Hepatocyte (in vitro differentiated cells): ENCODE measurements around the gene RNF149. TPM values are rescaled to one million over a fixed set of nuclear protein-coding genes. Genes with fewer than 3 reads are reported as not detected.

Source experiments
- DNase-seq: peaks from one replicate; pipeline ENCODE4 v3.0.0-alpha.2; 2016; ENCODE audit warnings: low spot score
- H2AFZ ChIP-seq: fragments of 200-600 bp; sonication (generic); 2 replicates; pipeline ENCODE4 v1.6.0; 2016; ENCODE audit warnings: antibody characterized with exemption, mild to moderate bottlenecking
- H3K27ac ChIP-seq: fragments of 200-600 bp; sonication (generic); 2 replicates; pipeline ENCODE4 v1.5.1; 2016; ENCODE audit warnings: mild to moderate bottlenecking
- H3K27me3 ChIP-seq: fragments of 200-600 bp; sonication (generic); 2 replicates; pipeline ENCODE4 v1.6.1; 2016
- H3K36me3 ChIP-seq: fragments of 200-600 bp; sonication (generic); replicated peaks from 2 replicates; pipeline ENCODE4 v1.5.1; 2016; ENCODE audit warnings: low read depth; ENCODE audit not compliant: insufficient read depth
- H3K4me1 ChIP-seq: fragments of 200-600 bp; sonication (generic); 2 replicates; pipeline ENCODE4 v1.5.1; 2016; ENCODE audit warnings: mild to moderate bottlenecking, moderate library complexity; ENCODE audit not compliant: insufficient read depth
- H3K4me2 ChIP-seq: fragments of 200-600 bp; sonication (generic); 2 replicates; pipeline ENCODE4 v1.6.0; 2016
- H3K4me3 ChIP-seq: fragments of 200-600 bp; sonication (generic); 2 replicates; pipeline ENCODE4 v1.5.1; 2016; ENCODE audit warnings: mild to moderate bottlenecking
- H3K79me2 ChIP-seq: fragments of 200-600 bp; sonication (generic); 2 replicates; pipeline ENCODE4 v1.6.0; 2017; ENCODE audit warnings: mild to moderate bottlenecking
- H3K9me2 ChIP-seq: fragments of 200-600 bp; sonication (generic); replicated peaks from 2 replicates; pipeline ENCODE4 v1.6.0; 2017; ENCODE audit warnings: mild to moderate bottlenecking; ENCODE audit not compliant: insufficient read depth
- H3K9me3 ChIP-seq: fragments of 200-600 bp; sonication (generic); 2 replicates; pipeline ENCODE4 v1.5.1; 2016; ENCODE audit warnings: low read depth, mild to moderate bottlenecking
- H4K20me1 ChIP-seq: fragments of 200-600 bp; sonication (generic); 2 replicates; pipeline ENCODE4 v1.6.0; 2016; ENCODE audit warnings: mild to moderate bottlenecking; ENCODE audit not compliant: insufficient read depth, poor library complexity, severe bottlenecking
- EZH2 ChIP-seq: fragments of 200-600 bp; sonication (generic); IDR thresholded peaks from 2 replicates; pipeline ENCODE4 v1.6.1; 2016; ENCODE audit warnings: antibody characterized with exemption, mild to moderate bottlenecking, borderline replicate concordance
- EZH2phosphoT487 ChIP-seq: fragments of 200-600 bp; sonication (generic); IDR thresholded peaks from one replicate; pipeline ENCODE4 v1.6.1; 2018; ENCODE audit warnings: antibody characterized with exemption, mild to moderate bottlenecking, low read depth, moderate library complexity; ENCODE audit not compliant: unreplicated experiment, severe bottlenecking
- WGBS: methylation state at CpG from one replicate; pipeline ENCODE4 v1.1.6; 2016; ENCODE audit warnings: low lambda C conversion rate; ENCODE audit errors: missing lambda C conversion rate; 5-methylcytosine and 5-hydroxymethylcytosine counted together
- polyA plus RNA-seq: library from polyadenylated mRNA; unstranded; fragments of >200 nt; fragmentation: Nextera tagmentation; extraction: Ambion mirVana; gene quantifications from 2 replicates; pipeline ENCODE4 v1.2.1, GENCODE V29; 2016
- total RNA-seq: library from RNA; depleted of rRNA; stranded (reverse); fragments of >200 nt; gene quantifications from 2 replicates; pipeline ENCODE4 v1.2.3, GENCODE V29; 2014
- TF ChIP-seq, protein P1 (sequence below): fragments of 200-600 bp; sonication (generic); IDR thresholded peaks from 2 replicates; pipeline ENCODE4 v1.5.1; 2016; ENCODE audit warnings: antibody characterized with exemption, mild to moderate bottlenecking; ENCODE audit not compliant: poor library complexity

The RNF149 gene
- total and polyA plus RNA-seq, 2 experiments from 2014 or later, result 60.7 to 64.6 TPM

DNA sequence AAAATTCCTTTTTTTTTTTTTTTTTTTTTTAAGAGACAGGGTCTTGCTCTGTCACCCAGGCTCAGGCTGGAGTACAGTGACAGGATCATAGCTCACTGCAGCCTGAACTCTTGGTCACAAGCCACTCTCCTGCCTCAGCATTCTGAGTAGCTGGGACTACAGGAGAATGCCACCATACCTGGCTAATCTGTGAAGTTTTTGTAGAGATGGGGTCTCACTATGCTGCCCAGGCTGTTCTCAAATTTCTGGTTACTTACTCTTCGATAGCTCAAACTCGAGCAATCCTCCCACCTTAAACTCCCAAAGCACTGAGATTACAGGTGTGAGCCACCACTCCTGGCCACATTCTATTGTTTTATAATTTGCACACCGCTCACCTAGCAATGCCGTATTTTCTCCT lies 27.0 kb downstream of the RNF149 start:
- Histone ChIP-seq H3K27me3 (no peaks in the 10 kb centered on the region), H3K4me3 (no peak overlapping the region), H3K9me2 (no peaks in the 10 kb centered on the region), H2AFZ (no peak overlapping the region), H3K9me3 (no peaks in the 10 kb centered on the region), H3K36me3 (no peaks in the 10 kb centered on the region), H3K4me2 (no peak overlapping the region), H4K20me1 (no peaks in the 10 kb centered on the region), H3K4me1 (no peaks in the 10 kb centered on the region), H3K79me2 (peaks cover 17% of the 10 kb centered on the region), H3K27ac (no peak overlapping the region)
- TF ChIP-seq, protein P1, sequence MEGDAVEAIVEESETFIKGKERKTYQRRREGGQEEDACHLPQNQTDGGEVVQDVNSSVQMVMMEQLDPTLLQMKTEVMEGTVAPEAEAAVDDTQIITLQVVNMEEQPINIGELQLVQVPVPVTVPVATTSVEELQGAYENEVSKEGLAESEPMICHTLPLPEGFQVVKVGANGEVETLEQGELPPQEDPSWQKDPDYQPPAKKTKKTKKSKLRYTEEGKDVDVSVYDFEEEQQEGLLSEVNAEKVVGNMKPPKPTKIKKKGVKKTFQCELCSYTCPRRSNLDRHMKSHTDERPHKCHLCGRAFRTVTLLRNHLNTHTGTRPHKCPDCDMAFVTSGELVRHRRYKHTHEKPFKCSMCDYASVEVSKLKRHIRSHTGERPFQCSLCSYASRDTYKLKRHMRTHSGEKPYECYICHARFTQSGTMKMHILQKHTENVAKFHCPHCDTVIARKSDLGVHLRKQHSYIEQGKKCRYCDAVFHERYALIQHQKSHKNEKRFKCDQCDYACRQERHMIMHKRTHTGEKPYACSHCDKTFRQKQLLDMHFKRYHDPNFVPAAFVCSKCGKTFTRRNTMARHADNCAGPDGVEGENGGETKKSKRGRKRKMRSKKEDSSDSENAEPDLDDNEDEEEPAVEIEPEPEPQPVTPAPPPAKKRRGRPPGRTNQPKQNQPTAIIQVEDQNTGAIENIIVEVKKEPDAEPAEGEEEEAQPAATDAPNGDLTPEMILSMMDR, result no peak
- TF ChIP-seq EZH2 (no peak), EZH2phosphoT487 (no peak)
- DNase-seq, result no peak
- 99% methylated on average over 4 of the region's 4 CpGs for WGBS

DNA sequence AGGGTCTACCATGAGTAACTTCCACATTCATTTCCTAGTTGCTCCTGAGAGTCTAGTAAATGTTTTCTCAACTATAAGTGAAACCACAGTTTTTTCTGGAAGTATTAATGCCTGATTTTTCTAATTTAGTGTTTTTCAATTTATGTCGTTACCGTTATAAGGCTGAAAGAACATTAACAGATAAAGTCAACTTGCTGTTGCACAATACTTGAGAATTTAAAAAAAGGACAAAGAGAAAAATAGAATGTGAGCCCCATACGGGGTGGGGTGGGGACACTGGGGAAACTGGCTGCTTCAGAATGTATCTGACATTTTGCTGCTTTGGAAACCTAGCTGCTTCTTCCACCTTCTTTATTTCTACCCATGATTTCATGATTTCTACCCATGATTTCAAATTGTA lies 29.6 kb downstream of the RNF149 start:
- Histone ChIP-seq H3K27me3 (no peaks in the 10 kb centered on the region), H3K9me3 (no peaks in the 10 kb centered on the region), H2AFZ (no peak overlapping the region), H3K4me2 (no peak overlapping the region), H3K79me2 (peaks cover 24% of the 10 kb centered on the region), H3K9me2 (no peaks in the 10 kb centered on the region), H4K20me1 (no peaks in the 10 kb centered on the region), H3K4me1 (no peaks in the 10 kb centered on the region), H3K36me3 (no peaks in the 10 kb centered on the region), H3K4me3 (no peak overlapping the region), H3K27ac (no peak overlapping the region)
- DNase-seq, result no peak
- TF ChIP-seq EZH2phosphoT487, result no peak
- TF ChIP-seq, protein P1, result no peak
- TF ChIP-seq EZH2, result no peak
- 91% methylated on average over 3 of the region's 3 CpGs for WGBS

DNA sequence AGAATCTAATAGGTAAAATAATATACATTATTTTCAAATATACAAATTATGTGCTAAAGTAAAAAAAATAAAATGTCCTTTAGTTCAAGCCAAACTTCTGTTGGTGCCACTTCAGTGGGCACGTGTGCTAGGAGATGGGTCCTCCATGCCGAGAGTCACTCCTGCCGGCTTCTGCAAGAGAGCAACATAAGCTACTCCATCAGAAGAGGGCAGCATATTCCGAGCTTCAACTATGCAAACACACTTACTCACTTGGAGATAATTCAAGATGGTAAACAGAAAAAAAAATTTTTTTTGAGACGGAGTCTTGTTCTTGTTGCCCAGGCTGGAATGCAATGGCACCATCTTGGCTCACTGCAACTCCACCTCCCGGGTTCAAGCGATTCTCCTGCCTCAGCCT lies 31.4 kb downstream of the RNF149 start:
- no peak overlapping the region for H2AFZ ChIP-seq
- TF ChIP-seq EZH2phosphoT487 (no peak), EZH2 (no peak)
- TF ChIP-seq, protein P1, result peak; percentile 35
- H3K4me2 ChIP-seq, result no peak overlapping the region
- H3K79me2 ChIP-seq, result peaks cover 20% of the 10 kb centered on the region
- 85% methylated on average over 7 of the region's 7 CpGs for WGBS
- H3K27me3 ChIP-seq, result no peaks in the 10 kb centered on the region
- H4K20me1 ChIP-seq, result no peaks in the 10 kb centered on the region
- no peak overlapping the region for H3K4me3 ChIP-seq
- H3K36me3 ChIP-seq, result no peaks in the 10 kb centered on the region
- H3K9me3 ChIP-seq, result no peaks in the 10 kb centered on the region
- H3K4me1 ChIP-seq, result no peaks in the 10 kb centered on the region
- H3K9me2 ChIP-seq, result no peaks in the 10 kb centered on the region
- DNase-seq, result peak; percentile 26
- no peak overlapping the region for H3K27ac ChIP-seq

DNA sequence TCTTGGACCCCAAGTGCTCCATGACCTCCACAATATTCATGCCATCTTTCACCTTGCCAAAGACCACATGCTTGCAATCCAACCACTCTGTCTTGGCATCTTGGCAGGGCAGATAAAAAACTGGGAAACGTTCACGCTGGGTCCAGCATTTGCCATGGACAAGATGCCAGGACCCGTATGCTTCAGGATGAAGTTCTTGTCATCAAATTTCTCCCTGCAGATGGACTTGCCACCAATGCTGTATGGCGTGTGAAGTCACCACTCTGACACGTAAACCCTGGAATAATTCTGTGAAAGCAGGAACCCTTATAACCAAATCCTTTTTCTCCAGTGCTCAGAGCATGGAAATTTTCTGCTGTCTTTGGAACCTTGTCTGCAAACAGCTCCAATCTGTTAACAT lies 34.4 kb downstream of the RNF149 start:
- Histone ChIP-seq H3K9me2 (no peaks in the 10 kb centered on the region), H3K4me2 (no peak overlapping the region), H3K4me1 (no peaks in the 10 kb centered on the region), H2AFZ (no peak overlapping the region), H3K36me3 (no peaks in the 10 kb centered on the region), H3K79me2 (peaks cover 17% of the 10 kb centered on the region), H3K27me3 (no peaks in the 10 kb centered on the region), H4K20me1 (no peaks in the 10 kb centered on the region), H3K27ac (no peak overlapping the region), H3K9me3 (no peaks in the 10 kb centered on the region), H3K4me3 (no peak overlapping the region)
- WGBS, result 98% methylated on average over 5 of the region's 5 CpGs
- DNase-seq, result no peak
- no peak for TF ChIP-seq EZH2
- no peak for TF ChIP-seq EZH2phosphoT487
- TF ChIP-seq, protein P1, result no peak
